Stimulated activated CD4-positive, alpha-beta T cell treated with anti-CD3 and anti-CD28 coated beads, Interleukin-12 subunit alpha, Interleukin-12 subunit beta, amount 100 ng/mL, for 48 hours (primary cell): ENCODE measurements around the gene GALNT18.

Source experiments
- DNase-seq, 3 donors: peaks; one replicate each; pipeline ENCODE4 v3.0.0-alpha.2; 2020; ENCODE audit warnings: low read depth in 2 of 3, low spot score in 1 of 3

The GALNT18 gene

DNA sequence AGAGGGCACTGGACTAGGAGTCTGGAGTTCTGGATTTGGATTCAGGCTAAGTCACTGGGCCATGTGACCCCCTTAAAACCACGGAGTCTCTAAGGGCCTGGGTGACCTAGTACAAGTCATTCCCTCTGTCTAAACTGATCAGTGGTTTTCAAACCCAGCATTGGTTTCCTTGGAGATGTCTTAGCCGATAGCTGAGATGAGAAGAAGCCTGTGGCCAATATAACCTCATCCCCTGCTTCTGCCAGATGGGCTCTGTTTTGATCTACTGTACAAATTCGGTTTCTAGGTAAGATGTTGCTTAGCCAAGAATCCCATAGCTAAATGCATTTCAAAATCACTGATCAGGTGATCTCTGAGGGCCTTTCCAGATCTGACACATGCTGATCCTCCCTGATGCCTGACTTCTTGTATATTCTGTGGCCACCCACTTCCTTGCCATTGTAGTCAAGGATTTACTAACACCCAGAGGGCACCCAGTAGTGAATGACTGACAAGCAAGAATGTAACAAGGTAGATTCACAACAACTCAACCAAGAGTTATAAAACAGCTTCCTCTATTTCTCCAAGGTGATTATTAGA is 53.1 kb downstream of the GALNT18 start:
- no peak for DNase-seq

- peak in 1 of 3 donors; percentile 18 for DNase-seq
These were observed 53.7 kb downstream of the GALNT18 start for GRCh38 chr11:11567936-11568650.

DNA sequence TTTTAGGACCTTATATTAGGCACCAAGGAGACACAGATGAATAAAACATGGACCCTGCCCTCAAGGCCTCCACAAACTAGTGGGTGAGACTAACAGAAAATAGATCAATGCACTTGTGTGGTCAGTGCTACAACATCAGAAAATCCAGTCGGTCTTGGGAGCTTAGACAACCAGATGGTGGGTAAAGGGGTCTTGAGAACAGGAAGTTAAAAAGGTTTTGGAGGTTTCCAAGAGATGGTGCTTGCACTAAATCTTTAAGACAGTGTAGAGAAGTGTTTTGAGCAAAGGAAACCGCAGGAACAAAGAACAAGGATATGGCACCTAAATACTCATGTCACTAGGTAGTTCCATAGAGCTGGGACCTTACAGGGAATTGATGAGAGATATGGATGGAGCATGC is 56.2 kb downstream of the GALNT18 start:
- no peak for DNase-seq

DNA sequence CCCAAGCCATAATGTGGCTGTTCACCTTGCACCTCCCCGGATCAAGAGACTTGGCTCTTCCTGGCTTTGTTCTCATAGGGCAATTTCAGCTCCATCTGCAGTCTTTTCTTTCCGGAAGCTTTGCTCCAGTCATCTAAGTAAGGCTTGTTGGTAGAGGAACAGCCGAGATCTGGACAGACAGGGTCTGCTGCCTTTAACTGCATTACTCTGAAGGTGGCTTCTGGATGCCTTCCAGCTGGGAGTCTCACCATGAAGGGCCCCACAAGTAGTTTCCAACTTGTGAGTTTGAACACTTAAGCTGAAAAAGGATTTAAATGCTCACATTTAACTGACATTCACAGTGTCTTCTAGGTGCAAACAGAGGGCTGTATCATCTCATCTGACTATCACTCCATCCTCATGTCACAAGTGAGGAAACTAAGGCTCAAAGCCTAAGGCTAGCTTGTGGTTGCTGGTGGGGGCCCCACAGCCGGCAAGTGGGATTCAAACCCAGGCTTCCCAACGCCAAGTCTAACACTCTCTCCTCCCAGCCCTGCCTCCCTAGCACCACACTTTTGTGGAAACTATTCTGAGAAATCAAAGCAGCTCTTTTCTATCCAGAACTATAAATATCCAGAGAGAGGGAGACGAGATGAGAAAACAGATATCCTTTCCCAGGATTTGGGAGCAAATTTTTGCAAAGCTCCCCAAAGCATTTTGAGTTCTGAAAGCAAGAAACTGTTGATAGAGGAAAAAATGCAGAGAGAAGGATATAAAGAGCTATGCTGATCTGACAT is 58.4 kb downstream of the GALNT18 start:
- no peak for DNase-seq

GRCh38 chr11:11561991-11562390 is 59.8 kb downstream of the GALNT18 start:
- no peak for DNase-seq

DNA sequence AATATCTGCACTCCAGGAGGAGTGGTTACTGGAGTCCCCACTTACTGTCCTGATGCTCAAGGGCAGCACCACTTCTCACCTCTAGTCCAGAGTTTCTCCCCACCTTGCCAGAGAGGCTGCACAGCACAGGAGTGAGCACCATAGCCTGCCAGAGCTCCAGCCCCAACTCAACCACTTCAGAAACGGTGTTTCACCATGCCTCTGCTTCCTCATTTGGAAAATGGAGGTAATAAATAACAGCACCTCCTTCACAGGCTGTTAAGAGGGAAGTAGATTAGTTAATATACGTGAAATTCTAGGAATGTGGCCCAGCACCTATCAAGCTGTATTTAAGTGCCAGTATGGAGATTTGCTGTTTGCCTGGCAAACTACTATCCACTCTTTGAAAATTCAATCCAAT is 63.0 kb downstream of the GALNT18 start:
- no peak for DNase-seq

DNA sequence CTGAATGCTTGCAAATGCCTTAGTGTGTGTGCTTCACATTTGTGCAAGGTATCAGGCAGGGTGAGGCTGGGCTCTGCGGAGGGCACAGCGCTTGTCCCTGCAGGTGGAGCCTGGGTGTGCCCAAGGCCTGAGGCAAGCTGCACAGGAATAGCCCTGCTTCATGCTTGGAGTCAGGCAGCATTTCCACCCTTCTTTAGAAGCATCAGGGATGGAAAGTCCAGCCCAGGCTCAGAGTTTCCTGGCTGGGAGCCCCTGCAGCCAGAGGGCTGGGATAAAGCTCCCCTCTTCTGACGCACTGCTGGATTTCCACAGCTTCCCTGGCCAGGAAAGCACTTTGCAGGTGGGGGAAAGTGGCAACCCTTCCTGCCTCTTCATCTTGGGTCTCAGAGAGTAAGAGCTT is 63.4 kb downstream of the GALNT18 start:
- DNase-seq = no peak

GRCh38 chr11:11555208-11555607 is 66.6 kb downstream of the GALNT18 start:
- DNase-seq = no peak

GRCh38 chr11:11553573-11553972 is 68.2 kb downstream of the GALNT18 start:
- no peak for DNase-seq

DNA sequence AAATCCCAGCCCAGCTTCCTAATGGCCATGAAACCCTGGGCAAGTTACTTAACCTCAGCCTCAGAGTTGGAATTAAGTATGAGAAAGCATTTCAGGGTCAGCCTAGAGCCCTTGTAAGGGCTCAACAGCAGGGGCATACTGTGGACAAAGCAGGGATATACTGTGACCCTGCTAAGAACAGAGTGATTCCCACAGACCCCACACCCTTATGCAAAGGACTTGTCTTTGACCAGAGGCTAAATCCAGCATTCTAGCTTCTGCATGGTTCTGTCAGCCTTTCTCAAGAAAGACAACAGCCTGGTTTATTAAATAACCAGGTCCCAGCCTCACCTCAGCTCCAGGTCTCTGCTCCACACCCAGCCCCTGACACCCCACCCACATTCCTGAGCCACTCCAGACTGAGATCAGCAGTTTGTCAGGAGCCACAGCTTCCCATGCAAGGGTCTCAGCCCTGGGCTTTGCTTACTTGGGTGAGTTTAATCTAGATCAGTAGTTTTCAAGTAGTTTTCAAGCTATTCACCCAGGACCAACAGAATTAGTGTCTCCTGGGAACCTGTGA is 69.2 kb downstream of the GALNT18 start:
- no peak for DNase-seq

GRCh38 chr11:11550534-11550933 is 71.3 kb downstream of the GALNT18 start:
- no peak for DNase-seq

DNA sequence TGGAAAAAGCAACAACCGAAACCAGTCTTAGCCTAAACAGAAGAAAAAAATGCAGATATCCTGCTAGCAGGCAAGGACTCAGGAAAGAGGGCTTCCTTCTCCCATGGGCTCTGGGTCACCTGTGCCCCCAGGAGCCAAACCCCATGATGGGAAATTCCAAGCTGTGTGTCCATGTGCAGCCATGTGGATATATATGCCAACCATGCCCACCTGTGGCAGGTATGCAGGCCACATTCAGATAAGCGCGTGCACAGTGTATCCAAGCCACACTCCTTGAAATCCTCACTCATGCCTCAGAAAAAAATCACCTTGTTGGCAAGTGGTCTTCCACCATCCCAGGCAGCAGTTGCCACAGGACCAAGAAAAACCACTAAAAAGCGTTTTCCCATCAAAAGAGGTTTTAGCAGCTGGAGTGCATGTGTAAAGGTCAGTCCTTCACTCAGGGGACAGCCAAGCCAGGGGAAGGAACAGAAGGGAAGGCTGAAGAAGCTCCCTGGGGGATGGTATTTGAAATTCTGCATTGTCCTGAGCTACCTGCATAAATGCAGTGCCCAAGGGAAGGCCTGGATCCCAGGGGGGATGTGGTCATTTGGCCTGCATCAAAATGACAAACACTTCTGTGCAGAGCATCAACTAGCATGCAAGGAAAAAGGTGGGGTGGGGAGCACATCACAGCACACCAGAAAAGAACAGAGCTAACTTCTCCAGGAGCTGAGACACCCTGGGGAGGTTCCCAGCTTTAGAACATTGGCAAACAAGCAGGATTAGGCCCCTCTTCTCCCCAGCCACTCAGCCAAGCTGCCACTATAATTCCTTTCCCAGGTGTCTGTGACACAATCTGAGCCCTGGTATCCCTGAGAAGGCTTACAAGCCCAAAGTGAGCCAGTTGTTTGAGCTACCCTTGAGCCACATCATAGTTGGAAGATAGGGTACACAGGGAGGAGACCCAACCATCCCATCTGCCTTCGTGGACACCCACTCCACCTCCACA is 76.2 kb downstream of the GALNT18 start:
- DNase-seq = no peak

GRCh38 chr11:11543656-11544055 is 78.1 kb downstream of the GALNT18 start:
- DNase-seq = no peak

DNA sequence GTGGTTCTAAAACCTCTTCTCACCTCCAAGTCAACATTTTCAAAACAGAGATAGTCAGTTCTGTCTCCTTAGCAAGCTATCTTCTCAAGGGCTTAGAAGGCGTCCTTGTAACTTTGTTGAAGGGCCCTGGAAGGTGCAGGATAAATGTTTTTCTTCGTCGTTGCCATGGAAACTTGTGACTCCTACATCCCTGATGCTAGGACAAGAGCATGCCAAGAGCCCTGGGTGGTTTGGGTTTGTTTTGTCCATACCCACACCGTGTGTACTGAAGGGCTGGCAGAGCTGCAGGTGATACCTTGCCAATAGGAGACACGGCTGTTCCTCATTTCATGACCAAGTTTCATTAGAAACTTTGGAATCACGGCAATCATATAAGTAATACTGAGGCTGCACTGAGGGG is 81.6 kb downstream of the GALNT18 start:
- no peak for DNase-seq

GRCh38 chr11:11538277-11538960 is 83.4 kb downstream of the GALNT18 start:
- no peak for DNase-seq

- no peak for DNase-seq
These were observed 83.9 kb downstream of the GALNT18 start for GRCh38 chr11:11537871-11538270.

DNA sequence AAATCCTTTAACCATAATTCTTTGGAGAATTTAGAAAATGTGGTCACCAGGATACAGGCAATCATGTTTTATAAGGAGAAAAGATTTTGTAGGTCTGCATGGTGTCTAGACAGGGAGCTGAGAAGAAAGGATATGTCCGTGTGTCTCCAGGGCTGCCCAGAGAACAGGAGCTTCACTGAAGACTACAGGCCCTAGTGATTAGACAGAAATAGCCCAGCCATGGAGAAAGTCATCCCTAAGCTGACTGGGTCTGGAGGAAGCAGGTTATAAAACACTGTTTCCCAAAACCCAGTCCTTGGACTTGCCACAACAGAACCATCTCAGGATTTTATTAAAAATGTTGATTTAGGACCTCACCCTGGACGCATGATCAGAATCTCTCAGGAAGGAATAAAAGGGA is 84.4 kb downstream of the GALNT18 start:
- DNase-seq = no peak

DNA sequence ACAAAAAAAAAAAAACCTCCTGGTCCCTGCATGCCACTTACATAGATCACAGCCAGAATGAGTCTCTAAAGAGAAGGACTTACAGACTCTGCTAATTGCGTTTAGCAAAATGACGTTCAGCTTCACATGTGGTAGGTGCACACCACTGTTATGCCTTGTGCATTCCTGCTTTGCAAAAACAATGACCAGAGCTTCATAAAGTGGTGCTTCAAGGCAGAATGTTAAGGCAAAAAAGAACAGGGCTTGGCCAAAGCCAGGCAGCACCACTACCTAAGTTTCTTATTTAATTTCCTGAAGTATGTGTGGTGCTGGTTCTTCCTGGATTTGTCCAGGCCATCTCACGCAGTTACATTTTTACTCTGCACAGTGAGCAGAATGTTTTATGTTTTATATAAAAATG is 85.2 kb downstream of the GALNT18 start:
- DNase-seq = no peak

DNA sequence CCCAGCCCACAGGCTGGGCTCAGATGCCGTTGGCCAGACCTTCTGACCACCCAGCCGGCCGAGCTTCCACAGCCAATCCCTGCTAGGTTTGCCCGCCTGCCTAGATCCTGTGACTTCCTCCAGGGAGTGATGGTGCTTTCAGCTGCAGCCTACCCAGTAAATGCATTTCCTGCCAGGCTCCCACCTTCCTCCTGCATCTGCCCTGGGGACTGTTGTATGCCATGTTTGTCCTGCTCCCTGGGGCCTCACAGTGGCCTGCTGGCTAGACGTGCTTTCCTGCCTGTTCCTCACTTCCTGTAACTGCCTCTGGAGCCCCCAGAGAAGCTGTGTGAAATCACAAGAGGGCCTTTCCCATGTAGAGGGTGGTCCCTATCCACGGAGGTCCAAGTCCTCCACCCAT is 86.2 kb downstream of the GALNT18 start:
- no peak for DNase-seq

DNA sequence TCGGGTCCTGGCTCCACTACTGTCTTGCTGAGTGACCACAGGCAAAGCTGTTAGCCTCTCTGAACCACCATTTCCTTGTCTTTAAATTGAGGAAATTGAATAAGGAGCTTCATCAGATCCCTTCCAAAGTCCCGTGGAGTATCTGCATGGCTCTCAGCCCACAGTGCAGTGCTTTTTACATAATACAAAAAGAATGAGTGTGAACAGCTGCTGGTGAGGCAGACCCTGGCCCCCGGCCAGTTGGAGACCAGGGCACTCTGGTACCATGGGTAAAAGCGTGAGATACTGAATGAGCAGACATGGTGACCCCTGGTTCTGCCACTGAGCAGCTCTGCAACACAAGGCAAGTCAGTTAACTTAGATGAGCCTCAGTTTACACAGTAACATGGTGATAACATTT is 86.8 kb downstream of the GALNT18 start:
- no peak for DNase-seq
